ENCODE data around the gene CDCA4. TPM values are rescaled to one million over a fixed set of nuclear protein-coding genes. Genes with fewer than 3 reads are reported as not detected.
A peak's percentile ranks its signal among the peaks of the same experiment; 100 is the strongest.

CDCA4 gene
- total RNA-seq, 1 donor from 2014 or later: 29.7 TPM

DNA sequence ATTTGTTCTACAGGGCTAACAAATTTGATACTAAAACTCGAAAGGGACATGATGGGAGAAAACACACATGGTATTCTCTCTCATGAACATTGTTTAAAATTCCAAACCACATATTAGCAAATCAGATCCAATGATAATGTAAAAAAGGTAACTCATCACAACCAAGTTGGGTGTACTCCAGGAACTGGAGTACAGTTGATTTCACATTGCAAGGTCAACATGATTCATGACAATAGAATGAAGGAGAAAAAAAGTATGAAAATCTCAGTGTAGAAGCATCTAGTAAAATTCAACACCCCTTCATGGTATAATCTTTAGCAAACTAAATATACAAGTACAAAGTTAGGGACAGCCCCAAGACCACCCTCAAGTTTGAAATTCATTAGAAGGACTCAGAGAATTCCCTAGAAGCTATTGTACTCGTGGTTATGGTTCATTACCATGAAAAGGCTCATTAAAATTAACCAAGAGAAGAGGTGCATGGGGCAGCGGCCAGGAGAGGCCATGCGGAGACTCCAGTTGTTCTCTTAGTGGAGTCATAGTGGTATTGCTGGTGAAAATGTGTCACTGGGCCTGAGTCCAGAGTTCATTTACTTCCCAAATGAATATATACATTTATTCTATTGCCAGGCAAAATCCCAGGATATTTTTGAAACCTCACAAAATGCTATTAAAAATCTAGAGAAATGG lies 3.1 kb upstream of the CDCA4 start:
- no peak for DNase-seq (ENCODE audit: extremely low spot score, unreplicated experiment)
- Mint-ChIP-seq H3K36me3 (no peaks in the 10 kb centered on the region), H3K4me3 (no peak overlapping the region), H3K9me3 (no peaks in the 10 kb centered on the region), H3K27me3 (peaks cover 8% of the 10 kb centered on the region), H3K4me1 (ENCODE audit: unreplicated experiment) (peaks cover 15% of the 10 kb centered on the region), H3K27ac (no peak overlapping the region)
- TF ChIP-seq, protein P1, sequence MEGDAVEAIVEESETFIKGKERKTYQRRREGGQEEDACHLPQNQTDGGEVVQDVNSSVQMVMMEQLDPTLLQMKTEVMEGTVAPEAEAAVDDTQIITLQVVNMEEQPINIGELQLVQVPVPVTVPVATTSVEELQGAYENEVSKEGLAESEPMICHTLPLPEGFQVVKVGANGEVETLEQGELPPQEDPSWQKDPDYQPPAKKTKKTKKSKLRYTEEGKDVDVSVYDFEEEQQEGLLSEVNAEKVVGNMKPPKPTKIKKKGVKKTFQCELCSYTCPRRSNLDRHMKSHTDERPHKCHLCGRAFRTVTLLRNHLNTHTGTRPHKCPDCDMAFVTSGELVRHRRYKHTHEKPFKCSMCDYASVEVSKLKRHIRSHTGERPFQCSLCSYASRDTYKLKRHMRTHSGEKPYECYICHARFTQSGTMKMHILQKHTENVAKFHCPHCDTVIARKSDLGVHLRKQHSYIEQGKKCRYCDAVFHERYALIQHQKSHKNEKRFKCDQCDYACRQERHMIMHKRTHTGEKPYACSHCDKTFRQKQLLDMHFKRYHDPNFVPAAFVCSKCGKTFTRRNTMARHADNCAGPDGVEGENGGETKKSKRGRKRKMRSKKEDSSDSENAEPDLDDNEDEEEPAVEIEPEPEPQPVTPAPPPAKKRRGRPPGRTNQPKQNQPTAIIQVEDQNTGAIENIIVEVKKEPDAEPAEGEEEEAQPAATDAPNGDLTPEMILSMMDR (conservative IDR thresholded peaks at IDR 0.05): no peak

GRCh38 chr14:105023144-105023543 lies 2.3 kb upstream of the CDCA4 start:
- Mint-ChIP-seq H3K9me3 (no peaks in the 10 kb centered on the region), H3K27ac (no peak overlapping the region), H3K4me3 (peak overlapping the region; percentile 40), H3K36me3 (no peaks in the 10 kb centered on the region), H3K4me1 (ENCODE audit: unreplicated experiment) (peaks cover 18% of the 10 kb centered on the region), H3K27me3 (peaks cover 8% of the 10 kb centered on the region)
- TF ChIP-seq, protein P1 (conservative IDR thresholded peaks at IDR 0.05): no peak
- no peak for DNase-seq (ENCODE audit: extremely low spot score, unreplicated experiment)

GRCh38 chr14:105022276-105022670 lies 1.4 kb upstream of the CDCA4 start:
- no peak for DNase-seq (ENCODE audit: extremely low spot score, unreplicated experiment)
- Mint-ChIP-seq H3K4me1 (ENCODE audit: unreplicated experiment) (peaks cover 23% of the 10 kb centered on the region), H3K4me3 (peak overlapping the region; percentile 95), H3K27me3 (peaks cover 3% of the 10 kb centered on the region), H3K27ac (peak overlapping the region; percentile 96), H3K36me3 (no peaks in the 10 kb centered on the region), H3K9me3 (no peaks in the 10 kb centered on the region)
- TF ChIP-seq, protein P1 (conservative IDR thresholded peaks at IDR 0.05): no peak

DNA sequence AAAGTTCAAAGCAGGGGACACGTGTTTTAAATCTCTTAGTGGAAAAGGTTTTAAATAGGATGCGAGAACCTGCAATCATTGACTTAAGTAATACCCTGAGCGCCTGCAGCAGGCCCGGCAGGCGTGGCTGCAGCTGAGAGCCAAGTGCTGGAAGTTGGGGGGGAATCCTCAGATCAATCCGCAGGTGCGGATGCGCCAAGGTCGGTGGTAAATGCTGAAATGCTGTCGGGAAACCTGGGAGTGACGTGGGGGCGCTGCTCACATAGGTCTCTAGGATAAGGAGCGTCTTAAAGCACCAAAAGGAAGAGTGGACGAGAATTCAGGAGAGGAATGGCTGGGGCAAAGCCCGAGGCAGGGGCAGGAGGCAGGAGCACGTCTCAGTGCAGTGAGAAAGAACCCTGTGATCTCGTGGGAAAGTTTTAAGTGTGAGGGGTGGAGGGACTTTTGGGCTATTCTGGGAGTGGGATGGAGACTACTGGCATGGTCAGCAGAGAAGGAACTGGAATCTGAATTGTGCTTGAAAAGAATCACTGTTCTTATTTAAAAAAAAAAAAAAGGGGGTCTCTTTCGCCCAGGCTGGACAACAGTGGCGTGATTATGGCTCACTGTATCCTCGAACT lies 883 bp upstream of the CDCA4 start:
- TF ChIP-seq, protein P1 (conservative IDR thresholded peaks at IDR 0.05): peak; percentile 24
- H3K9me3 Mint-ChIP-seq: no peaks in the 10 kb centered on the region
- DNase-seq (ENCODE audit: extremely low spot score, unreplicated experiment): no peak
- H3K36me3 Mint-ChIP-seq: peaks cover 1% of the 10 kb centered on the region
- H3K4me1 Mint-ChIP-seq (ENCODE audit: unreplicated experiment): peaks cover 27% of the 10 kb centered on the region
- H3K27me3 Mint-ChIP-seq: peaks cover 3% of the 10 kb centered on the region
- H3K4me3 Mint-ChIP-seq: peak overlapping the region; percentile 95
- peak overlapping the region; percentile 96 for H3K27ac Mint-ChIP-seq

GRCh38 chr14:105019861-105020814 lies 745 bp downstream of the CDCA4 start:
- peak overlapping the region; percentile 91 for H3K27ac Mint-ChIP-seq
- peak overlapping the region; percentile 96 for H3K4me3 Mint-ChIP-seq

More at GRCh38 chr14:105019861-105020814, 745 bp downstream of the CDCA4 start:
- Mint-ChIP-seq H3K36me3 (peaks cover 11% of the 10 kb centered on the region), H3K9me3 (no peaks in the 10 kb centered on the region), H3K4me1 (ENCODE audit: unreplicated experiment) (peaks cover 41% of the 10 kb centered on the region), H3K27me3 (no peaks in the 10 kb centered on the region)
- TF ChIP-seq, protein P1 (conservative IDR thresholded peaks at IDR 0.05): no peak
- DNase-seq (ENCODE audit: extremely low spot score, unreplicated experiment): no peak
